Endothelial cell of umbilical vein (primary cell): ENCODE results near the gene LCTL. TPM values are rescaled to one million over a fixed set of nuclear protein-coding genes. Genes with fewer than 3 reads are reported as not detected.

Source experiments
- BruUV-seq: library from RNA; stranded (reverse); fragments of 400-500 nt; replicated peaks from 2 replicates; lab custom pipeline; 2021; lab: Mats Ljungman, UMichigan
- CTCF ChIA-PET: fragments of 300-600, 350-600 bp; sonication (Branson Sonifier 250); formaldehyde crosslinking; loops from one replicate; lab custom pipeline; 2021; ENCODE audit warnings: antibody characterized with exemption, inconsistent platforms; lab: Charles Lee
- POLR2A ChIA-PET: fragments of 300-600, 350-600 bp; sonication (Branson Sonifier 250); formaldehyde crosslinking; loops from one replicate; lab custom pipeline; 2021; ENCODE audit warnings: antibody characterized with exemption, inconsistent platforms; lab: Charles Lee
- DNase-seq: peaks from one replicate; pipeline ENCODE4 v3.0.0-alpha.2; 2011; ENCODE audit warnings: low read depth, low spot score
- FAIRE-seq: peaks from 2 replicates; lab custom pipeline; 2011; peaks lifted over from hg19 to GRCh38; lab: Jason Lieb, UNC
- H2AFZ ChIP-seq: 2 replicates; pipeline ENCODE4 v1.6.0; 2012; ENCODE audit warnings: low read depth, low read length, control low read depth, inconsistent platforms
- H3K27ac ChIP-seq: 2 replicates; pipeline ENCODE4 v1.5.1; 2011; ENCODE audit warnings: low read depth, mild to moderate bottlenecking, control low read depth, low read length, moderate library complexity; ENCODE audit not compliant: insufficient read depth
- H3K27me3 ChIP-seq, 2 experiments: 2 replicates each; pipeline versions ENCODE4 v1.6.0 to v1.6.1; 2011; ENCODE audit warnings: low read length in 2 of 2, mixed read lengths in 1 of 2; ENCODE audit not compliant: control insufficient read depth in 2 of 2, insufficient read depth in 2 of 2
- H3K36me3 ChIP-seq, 2 experiments: 2 replicates in 1 of 2; 3 replicates in 1 of 2; pipeline ENCODE4 v1.5.1; 2011; ENCODE audit warnings: low read length in 2 of 2, mild to moderate bottlenecking in 1 of 2, moderate library complexity in 1 of 2; ENCODE audit not compliant: control insufficient read depth in 2 of 2, insufficient read depth in 2 of 2; ENCODE audit errors: extremely low read depth in 1 of 2
- H3K4me1 ChIP-seq: 3 replicates; pipeline ENCODE4 v1.5.1; 2011; ENCODE audit warnings: mild to moderate bottlenecking, low read length; ENCODE audit not compliant: control insufficient read depth, insufficient read depth; ENCODE audit errors: extremely low read depth
- H3K4me2 ChIP-seq: 2 replicates; pipeline ENCODE4 v1.6.1; 2011; ENCODE audit warnings: low read length, control low read depth, mixed read lengths; ENCODE audit not compliant: insufficient read depth
- H3K4me3 ChIP-seq, 3 experiments: fragments of 200-600 bp in 1 of 3; sonication (generic), shearing (Covaris generic) in 1 of 3; replicated peaks in 1 of 3; 2 replicates each; pipeline ENCODE4 v1.5.1; 2011 to 2016; ENCODE audit warnings: control low read depth in 3 of 3, low read length in 3 of 3, mild to moderate bottlenecking in 2 of 3, inconsistent platforms in 1 of 3, low read depth in 1 of 3, moderate library complexity in 1 of 3; ENCODE audit not compliant: insufficient read depth in 1 of 3
- H3K79me2 ChIP-seq: 2 replicates; pipeline ENCODE4 v1.6.0; 2012; ENCODE audit warnings: low read length, inconsistent platforms; ENCODE audit not compliant: control insufficient read depth, insufficient read depth
- H3K9ac ChIP-seq: replicated peaks from 2 replicates; pipeline ENCODE3; 2011; ENCODE audit warnings: low read length, control low read depth; ENCODE audit not compliant: insufficient read depth; ENCODE audit errors: extremely low read depth
- H3K9me1 ChIP-seq: replicated peaks from 3 replicates; pipeline ENCODE4 v1.6.0; 2011; ENCODE audit warnings: mild to moderate bottlenecking, low read length; ENCODE audit not compliant: control insufficient read depth, insufficient read depth; ENCODE audit errors: extremely low read depth
- H3K9me3 ChIP-seq: replicated peaks from 2 replicates; pipeline ENCODE4 v1.5.1; 2012; ENCODE audit warnings: low read length, inconsistent platforms; ENCODE audit not compliant: control insufficient read depth, insufficient read depth
- H4K20me1 ChIP-seq: replicated peaks from 2 replicates; pipeline ENCODE3; 2011; ENCODE audit warnings: mild to moderate bottlenecking, low read length; ENCODE audit not compliant: control insufficient read depth, insufficient read depth; ENCODE audit errors: extremely low read depth
- CTCF ChIP-seq, 2 donors: IDR thresholded peaks; 1 replicate in 1 of 2; 2 replicates in 1 of 2; pipeline ENCODE4 v1.5.1; 2011; ENCODE audit warnings: low read length in 2 of 2, mild to moderate bottlenecking in 2 of 2, moderate library complexity in 2 of 2, control low read depth in 1 of 2, inconsistent platforms in 1 of 2, low read depth in 1 of 2; ENCODE audit not compliant: insufficient read depth in 1 of 2; ENCODE audit errors: extremely low read depth in 1 of 2
- EZH2 ChIP-seq: IDR thresholded peaks from 2 replicates; pipeline ENCODE4 v1.6.1; 2012; ENCODE audit warnings: borderline replicate concordance, low read depth, mild to moderate bottlenecking, moderate library complexity, low read length, inconsistent platforms; ENCODE audit not compliant: severe bottlenecking
- FOS ChIP-seq: IDR thresholded peaks from 2 replicates; pipeline ENCODE4 v1.6.1; 2011; ENCODE audit warnings: mild to moderate bottlenecking, low read length, moderate library complexity, borderline replicate concordance; ENCODE audit not compliant: insufficient read depth
- GATA2 ChIP-seq: IDR thresholded peaks from 2 replicates; pipeline ENCODE4 v1.7.0; 2011; ENCODE audit warnings: low read depth, mild to moderate bottlenecking, moderate library complexity, mixed read lengths, low read length; ENCODE audit not compliant: insufficient read length, insufficient read depth
- JUN ChIP-seq: IDR thresholded peaks from 2 replicates; pipeline ENCODE4 v1.6.1; 2011; ENCODE audit warnings: borderline replicate concordance, low read depth; ENCODE audit not compliant: insufficient read length, insufficient read depth
- MYC ChIP-seq: IDR thresholded peaks from one replicate; pipeline ENCODE4 v1.6.1; 2011; ENCODE audit warnings: mild to moderate bottlenecking, low read depth, low read length
- POLR2A ChIP-seq: IDR thresholded peaks from 2 replicates; pipeline ENCODE4 v1.6.1; 2012; ENCODE audit warnings: low read depth, mild to moderate bottlenecking, control low read depth, low read length
- POLR2AphosphoS5 ChIP-seq: IDR thresholded peaks from 2 replicates; pipeline ENCODE4 v1.6.1; 2012; ENCODE audit warnings: low read depth, mild to moderate bottlenecking, control low read depth, low read length, moderate library complexity; ENCODE audit not compliant: insufficient read depth
- dilution Hi-C: fragments of 300-500 bp; cut with MboI; formaldehyde crosslinking; loops from one replicate; pipeline ENCODE4 v1.15.0; 2019; ENCODE audit warnings: low sequenced_read_pairs; ENCODE audit not compliant: extremely low pct_ligation_motif_present
- intact Hi-C: fragments of 100-400 bp; cut with micrococcal nuclease; formaldehyde crosslinking; loops from one replicate; pipeline ENCODE4 v1.10.0; 2022
- polyA plus RNA-seq, 4 experiments: library from polyadenylated mRNA; depleted of rRNA in 3 of 4; stranded (reverse) in 3 of 4; unstranded in 1 of 4; fragments of >200 nt; gene quantifications; 2 replicates each; pipeline versions ENCODE4 v1.2.1 to v1.2.3, GENCODE V29; 2011 to 2012; ENCODE audit warnings: missing spikeins in 1 of 4
- total RNA-seq: library from RNA; stranded (reverse); gene quantifications from 2 replicates; pipeline ENCODE4 v1.2.3, GENCODE V29; 2021
- TF ChIP-seq, protein P1 (sequence below): IDR thresholded peaks from 2 replicates; pipeline ENCODE4 v1.6.1; 2011; ENCODE audit not compliant: insufficient read depth, insufficient read length

LCTL gene
- total and polyA plus RNA-seq, 2 donors (not counting 3 experiments of a cell fraction or from before 2014, with no cell fraction given), result 0.04 TPM; not detected in 1

GRCh38 chr15:66560856-66561525 lies 4.8 kb downstream of the LCTL start:
- Histone ChIP-seq H3K4me1 (no peaks in the 10 kb centered on the region), H3K79me2 (no peaks in the 10 kb centered on the region), H3K4me3 (no peak overlapping the region), H3K4me2 (no peak overlapping the region), H4K20me1 (no peaks in the 10 kb centered on the region), H3K36me3 (no peaks in the 10 kb centered on the region), H3K9ac (no peak overlapping the region), H3K27ac (no peak overlapping the region), H3K9me1 (no peaks in the 10 kb centered on the region), H2AFZ (no peak overlapping the region), H3K9me3 (no peaks in the 10 kb centered on the region), H3K27me3 (no peaks in the 10 kb centered on the region)
- dilution Hi-C loops (no loop called here), intact Hi-C loops (no loop called here)
- DNase-seq (no peak), FAIRE-seq (no peak)
- ChIA-PET POLR2A (no interaction called here), CTCF (interaction anchor here (0.8 to 1.2 kb wide), 3 partner anchors 12 to 45 kb away, joined by 3 to 4 read pairs (median 3); no protein-coding TSS in a partner anchor)
- TF ChIP-seq POLR2A, result no peak
- no peak for TF ChIP-seq FOS
- TF ChIP-seq CTCF (IDR thresholded peaks at IDR 0.05; ENCODE audit: extremely low read depth in 1 of 2, insufficient read depth in 1 of 2, low read depth in 1 of 2, low read length in 2 of 2), result no peak
- TF ChIP-seq, protein P1, sequence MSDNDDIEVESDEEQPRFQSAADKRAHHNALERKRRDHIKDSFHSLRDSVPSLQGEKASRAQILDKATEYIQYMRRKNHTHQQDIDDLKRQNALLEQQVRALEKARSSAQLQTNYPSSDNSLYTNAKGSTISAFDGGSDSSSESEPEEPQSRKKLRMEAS, result no peak
- TF ChIP-seq GATA2, result no peak
- no peak for TF ChIP-seq POLR2AphosphoS5
- TF ChIP-seq EZH2, result no peak
- no peak for TF ChIP-seq MYC
- no peak for TF ChIP-seq JUN
- BruUV-seq, result no TSS peak
